Fibroblast of villous mesenchyme (primary cell): ENCODE measurements around the gene NAB2. TPM values are rescaled to one million over a fixed set of nuclear protein-coding genes. Genes with fewer than 3 reads are reported as not detected.
"Not testable (repeated sequence)": the region's sequence is repeated elsewhere in the genome, so short reads cannot be mapped to it uniquely, and the experiment has no call there.

Source experiments
- DNase-seq: peaks from one replicate; pipeline ENCODE4 v3.0.0-alpha.2; 2010; ENCODE audit warnings: low read depth
- H3K4me3 ChIP-seq: 2 replicates; pipeline ENCODE4 v1.5.1; 2011; ENCODE audit warnings: low read depth, mild to moderate bottlenecking, low read length
- total RNA-seq: library from RNA; depleted of rRNA; stranded (reverse); fragments of >200 nt; gene quantifications from 2 replicates; pipeline ENCODE4 v1.2.3, GENCODE V29; 2012
- TF ChIP-seq, protein P1 (sequence below): IDR thresholded peaks from 2 replicates; pipeline ENCODE4 v1.5.1; 2012; ENCODE audit warnings: low read depth, mild to moderate bottlenecking, low read length; ENCODE audit not compliant: insufficient read depth

Gene NAB2
- total RNA-seq, 1 donor = 38.0 TPM

DNA sequence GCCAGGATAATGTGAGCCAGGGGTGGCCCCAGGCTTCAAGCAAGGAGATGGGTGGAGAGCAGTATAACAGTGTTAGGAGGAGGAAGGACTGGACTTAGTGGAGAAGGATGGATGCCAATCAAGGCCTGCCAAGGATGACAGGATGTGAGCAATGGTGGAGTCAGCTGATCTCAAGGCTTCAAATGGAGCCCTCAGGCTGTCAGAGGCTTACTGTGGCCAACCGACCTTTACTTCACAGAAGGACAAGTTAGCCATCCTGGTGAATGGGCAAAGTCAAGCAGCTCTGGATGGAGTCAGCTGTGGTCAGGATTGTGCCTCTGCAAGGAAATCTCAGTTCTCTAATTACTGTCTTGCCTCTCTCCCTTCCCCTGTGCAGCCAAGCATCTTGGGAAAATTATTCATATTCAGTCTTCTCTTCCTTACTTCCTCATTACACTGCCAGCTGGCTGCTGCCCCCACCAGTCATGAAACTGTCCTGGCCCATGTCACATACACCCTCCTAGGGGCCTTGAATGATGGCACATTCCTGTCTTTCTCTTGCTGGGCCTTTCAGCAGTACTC lies 29.9 kb downstream of the NAB2 start:
- H3K4me3 ChIP-seq = no peak overlapping the region
- TF ChIP-seq, protein P1, sequence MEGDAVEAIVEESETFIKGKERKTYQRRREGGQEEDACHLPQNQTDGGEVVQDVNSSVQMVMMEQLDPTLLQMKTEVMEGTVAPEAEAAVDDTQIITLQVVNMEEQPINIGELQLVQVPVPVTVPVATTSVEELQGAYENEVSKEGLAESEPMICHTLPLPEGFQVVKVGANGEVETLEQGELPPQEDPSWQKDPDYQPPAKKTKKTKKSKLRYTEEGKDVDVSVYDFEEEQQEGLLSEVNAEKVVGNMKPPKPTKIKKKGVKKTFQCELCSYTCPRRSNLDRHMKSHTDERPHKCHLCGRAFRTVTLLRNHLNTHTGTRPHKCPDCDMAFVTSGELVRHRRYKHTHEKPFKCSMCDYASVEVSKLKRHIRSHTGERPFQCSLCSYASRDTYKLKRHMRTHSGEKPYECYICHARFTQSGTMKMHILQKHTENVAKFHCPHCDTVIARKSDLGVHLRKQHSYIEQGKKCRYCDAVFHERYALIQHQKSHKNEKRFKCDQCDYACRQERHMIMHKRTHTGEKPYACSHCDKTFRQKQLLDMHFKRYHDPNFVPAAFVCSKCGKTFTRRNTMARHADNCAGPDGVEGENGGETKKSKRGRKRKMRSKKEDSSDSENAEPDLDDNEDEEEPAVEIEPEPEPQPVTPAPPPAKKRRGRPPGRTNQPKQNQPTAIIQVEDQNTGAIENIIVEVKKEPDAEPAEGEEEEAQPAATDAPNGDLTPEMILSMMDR = no peak
- no peak for DNase-seq

DNA sequence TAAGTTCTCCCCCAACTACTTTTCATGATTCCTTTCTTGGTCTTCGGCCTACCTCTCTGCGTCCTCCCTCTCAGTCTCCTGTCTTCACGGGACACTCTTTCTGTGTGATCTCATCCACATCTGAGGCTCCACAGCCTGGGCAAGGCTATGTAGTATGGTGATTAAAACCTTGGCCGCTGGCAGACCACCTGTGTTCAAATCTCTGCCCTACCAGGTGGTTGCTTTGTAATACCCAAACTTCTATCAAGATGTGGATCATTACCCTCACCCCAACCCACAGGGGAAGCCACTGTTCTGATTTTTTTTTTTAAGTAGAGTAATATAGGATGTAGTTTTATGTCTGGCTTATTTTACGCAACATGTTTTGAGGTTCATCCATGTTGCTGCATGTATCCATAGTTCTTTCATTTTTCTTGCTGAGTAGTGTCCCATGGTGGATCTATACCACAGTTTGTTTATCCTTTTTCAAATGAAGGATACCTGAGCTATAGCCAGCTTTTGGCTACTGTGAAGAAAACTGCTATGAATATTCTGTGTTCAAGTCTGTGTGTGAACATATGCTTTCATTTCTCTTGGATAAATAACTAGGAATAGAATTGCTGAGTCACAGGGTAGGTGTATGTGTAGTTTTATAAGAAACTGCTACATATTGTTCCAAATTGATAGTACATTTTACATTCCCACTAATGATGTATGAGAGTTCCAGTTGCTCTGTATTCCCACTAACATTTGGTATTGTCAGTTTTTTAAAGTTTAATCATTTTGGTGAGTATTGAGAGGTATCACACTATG lies 30.6 kb downstream of the NAB2 start:
- DNase-seq = no peak
- TF ChIP-seq, protein P1 = no peak
- no peak overlapping the region for H3K4me3 ChIP-seq

DNA sequence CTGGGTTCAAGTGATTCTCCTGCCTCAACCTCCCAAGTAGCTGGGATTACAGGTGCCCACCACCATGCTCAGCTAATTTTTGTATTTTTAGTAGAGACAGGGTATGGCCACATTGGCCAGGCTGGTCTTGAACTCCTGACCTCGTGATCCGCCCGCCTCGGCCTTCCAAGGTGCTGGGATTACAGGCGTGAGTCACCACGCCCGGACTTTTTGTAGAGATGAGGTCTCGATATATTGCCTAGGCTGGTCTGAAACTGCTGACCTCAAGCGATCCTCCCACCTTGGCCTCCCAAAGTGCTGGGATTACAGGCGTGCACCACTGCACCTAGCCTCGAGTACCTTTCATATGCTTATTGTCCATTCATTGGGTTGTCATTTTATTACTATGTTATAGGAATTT lies 31.8 kb downstream of the NAB2 start:
- H3K4me3 ChIP-seq = not testable (repeated sequence)

DNA sequence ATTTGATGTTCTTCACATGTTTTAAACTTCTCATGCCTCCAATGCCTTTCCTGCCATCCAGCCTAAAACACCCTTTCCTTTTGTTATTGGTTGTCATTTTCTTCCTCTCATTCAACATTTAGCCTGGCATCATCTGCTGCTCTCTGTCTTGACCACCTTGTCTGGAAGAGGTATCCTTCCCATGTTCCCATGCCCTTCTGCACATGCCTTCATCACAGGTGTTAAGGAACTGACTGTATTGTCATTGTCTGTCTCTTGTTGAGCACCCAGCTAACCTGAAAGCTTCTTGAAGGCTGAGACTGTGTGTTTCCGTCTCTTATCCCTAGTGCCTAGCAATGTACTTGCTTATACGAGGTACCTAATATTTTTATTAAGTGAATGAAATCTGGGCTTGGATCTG lies 34.9 kb downstream of the NAB2 start:
- TF ChIP-seq, protein P1 = no peak
- no peak for DNase-seq
- no peak overlapping the region for H3K4me3 ChIP-seq

More for the DNA sequence above, 31.8 kb downstream of the NAB2 start:
- DNase-seq = not testable (repeated sequence)

DNA sequence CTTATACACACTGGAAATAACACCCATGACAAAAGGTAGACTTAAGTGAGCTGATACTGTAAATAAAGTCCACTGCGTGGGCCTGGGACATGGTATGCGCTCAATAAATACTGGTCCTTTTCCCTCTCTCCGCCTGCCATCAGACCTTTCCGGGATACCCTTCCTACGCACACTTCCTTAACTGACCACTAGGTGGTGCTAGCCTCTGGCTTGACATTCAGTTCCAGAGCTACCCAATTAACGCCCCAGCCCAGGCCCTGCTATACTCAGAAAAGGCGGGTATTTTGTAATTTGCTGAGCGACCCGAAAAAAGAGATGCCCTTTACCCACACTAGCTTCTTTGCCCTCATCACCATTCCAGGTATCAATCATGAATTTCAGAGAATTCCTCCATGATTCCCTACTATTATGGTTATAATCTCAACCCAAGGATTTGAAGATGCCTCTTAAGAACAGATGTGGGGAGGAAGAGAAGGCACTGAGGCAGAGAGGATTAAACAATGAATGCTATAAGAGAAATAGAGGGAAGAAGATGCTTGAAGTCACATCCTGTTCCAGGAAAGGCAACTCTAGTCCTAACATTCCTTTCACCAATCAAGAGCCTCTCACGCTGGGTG lies 35.5 kb downstream of the NAB2 start:
- TF ChIP-seq, protein P1 = peak; percentile 95
- DNase-seq = peak; percentile 76
- no peak overlapping the region for H3K4me3 ChIP-seq

DNA sequence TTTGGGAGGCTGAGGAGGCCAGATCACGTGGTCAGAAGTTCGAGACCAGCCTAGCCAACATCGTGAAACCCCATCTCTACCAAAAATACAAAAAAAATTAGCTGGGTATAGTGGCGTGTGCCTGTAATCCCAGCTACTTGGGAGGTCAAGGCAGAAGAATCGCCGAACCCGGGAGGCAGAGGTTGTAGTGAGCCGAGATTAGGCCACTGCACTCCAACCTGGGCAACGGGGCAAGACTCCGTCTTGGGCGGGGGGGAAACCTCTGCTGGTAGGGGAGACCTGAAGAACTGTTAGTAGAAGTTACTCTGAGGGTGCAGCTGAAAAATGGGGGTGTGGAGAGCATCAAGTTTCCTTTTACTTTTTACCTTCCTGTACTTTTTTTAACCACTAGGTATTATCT lies 37.1 kb downstream of the NAB2 start:
- TF ChIP-seq, protein P1 = no peak
- no peak for DNase-seq
- no peak overlapping the region for H3K4me3 ChIP-seq

DNA sequence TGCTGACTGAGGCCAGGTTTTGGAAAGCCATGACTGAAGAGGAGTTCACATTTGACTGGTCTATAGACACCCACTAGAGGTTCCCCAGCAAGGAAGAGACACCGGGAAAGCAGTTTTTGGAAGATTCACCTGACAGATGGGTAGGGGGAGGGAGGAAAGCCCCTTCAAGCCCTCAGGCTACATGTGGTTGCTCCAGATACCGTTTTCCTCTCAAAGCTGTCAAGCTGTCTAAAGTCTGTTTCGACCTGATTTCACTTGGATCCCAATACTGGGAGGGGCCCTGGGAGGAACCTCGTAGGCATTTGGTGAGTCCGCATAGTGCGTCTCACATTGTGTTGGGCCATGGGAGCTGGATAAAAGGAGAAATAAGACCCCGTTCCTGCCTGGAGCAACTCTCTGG lies 37.6 kb downstream of the NAB2 start:
- TF ChIP-seq, protein P1 = no peak
- no peak for DNase-seq
- no peak overlapping the region for H3K4me3 ChIP-seq
